ENCODE measurements around the gene ATG4B.
A peak's percentile ranks its signal among the peaks of the same experiment; 100 is the strongest.

ATG4B gene

GRCh38 chr2:241607162-241607885, 30.2 kb upstream of the ATG4B start:
- Mint-ChIP-seq H3K27ac (no peak overlapping the region), H3K27me3 (no peaks in the 10 kb centered on the region), H3K4me1 (ENCODE audit: low read depth) (peaks cover 10% of the 10 kb centered on the region), H3K9me3 (ENCODE audit: low read depth) (no peaks in the 10 kb centered on the region), H3K36me3 (no peaks in the 10 kb centered on the region), H3K4me3 (no peak overlapping the region)

GRCh38 chr2:241608881-241609280, 28.6 kb upstream of the ATG4B start:
- Mint-ChIP-seq H3K4me3 (peak overlapping the region; percentile 64), H3K27ac (peak overlapping the region; percentile 54), H3K36me3 (no peaks in the 10 kb centered on the region), H3K4me1 (ENCODE audit: low read depth) (peaks cover 10% of the 10 kb centered on the region), H3K27me3 (no peaks in the 10 kb centered on the region), H3K9me3 (ENCODE audit: low read depth) (no peaks in the 10 kb centered on the region)

- H3K4me1 Mint-ChIP-seq (ENCODE audit: low read depth), result peaks cover 17% of the 10 kb centered on the region
- no peaks in the 10 kb centered on the region for H3K27me3 Mint-ChIP-seq
- H3K36me3 Mint-ChIP-seq, result no peaks in the 10 kb centered on the region
- H3K9me3 Mint-ChIP-seq (ENCODE audit: low read depth), result no peaks in the 10 kb centered on the region
- H3K4me3 Mint-ChIP-seq, result peak overlapping the region; percentile 64
- peak overlapping the region; percentile 70 for H3K27ac Mint-ChIP-seq
Measured at GRCh38 chr2:241609859-241610793, 27.4 kb upstream of the ATG4B start.

- peaks cover 22% of the 10 kb centered on the region for H3K4me1 Mint-ChIP-seq (ENCODE audit: low read depth)
- no peaks in the 10 kb centered on the region for H3K27me3 Mint-ChIP-seq
- H3K4me3 Mint-ChIP-seq, result no peak overlapping the region
- no peaks in the 10 kb centered on the region for H3K36me3 Mint-ChIP-seq
- H3K9me3 Mint-ChIP-seq (ENCODE audit: low read depth), result no peaks in the 10 kb centered on the region
- H3K27ac Mint-ChIP-seq, result no peak overlapping the region
Measured at GRCh38 chr2:241611062-241611461, 26.4 kb upstream of the ATG4B start.

GRCh38 chr2:241612156-241613016, 25.1 kb upstream of the ATG4B start:
- Mint-ChIP-seq H3K27me3 (no peaks in the 10 kb centered on the region), H3K27ac (peak overlapping the region; percentile 37), H3K36me3 (no peaks in the 10 kb centered on the region), H3K4me1 (ENCODE audit: low read depth) (peaks cover 34% of the 10 kb centered on the region), H3K9me3 (ENCODE audit: low read depth) (no peaks in the 10 kb centered on the region), H3K4me3 (no peak overlapping the region)

GRCh38 chr2:241613017-241613780, 24.3 kb upstream of the ATG4B start:
- Mint-ChIP-seq H3K4me3 (no peak overlapping the region), H3K27ac (no peak overlapping the region), H3K27me3 (no peaks in the 10 kb centered on the region), H3K9me3 (ENCODE audit: low read depth) (no peaks in the 10 kb centered on the region), H3K4me1 (ENCODE audit: low read depth) (peaks cover 41% of the 10 kb centered on the region), H3K36me3 (peaks cover 2% of the 10 kb centered on the region)

- Mint-ChIP-seq H3K36me3 (peaks cover 2% of the 10 kb centered on the region), H3K4me1 (ENCODE audit: low read depth) (peaks cover 39% of the 10 kb centered on the region), H3K4me3 (no peak overlapping the region), H3K9me3 (ENCODE audit: low read depth) (no peaks in the 10 kb centered on the region), H3K27ac (no peak overlapping the region), H3K27me3 (no peaks in the 10 kb centered on the region)
Measured at GRCh38 chr2:241615041-241615440, 22.5 kb upstream of the ATG4B start.

GRCh38 chr2:241615522-241616052, 21.9 kb upstream of the ATG4B start:
- H3K27me3 Mint-ChIP-seq, result no peaks in the 10 kb centered on the region
- H3K36me3 Mint-ChIP-seq, result peaks cover 4% of the 10 kb centered on the region
- H3K4me1 Mint-ChIP-seq (ENCODE audit: low read depth), result peaks cover 43% of the 10 kb centered on the region
- peaks cover under 1% of the 10 kb centered on the region for H3K9me3 Mint-ChIP-seq (ENCODE audit: low read depth)
- H3K4me3 Mint-ChIP-seq, result peak overlapping the region; percentile 65
- peak overlapping the region; percentile 81 for H3K27ac Mint-ChIP-seq

- H3K27me3 Mint-ChIP-seq, result no peaks in the 10 kb centered on the region
- H3K4me1 Mint-ChIP-seq (ENCODE audit: low read depth), result peaks cover 48% of the 10 kb centered on the region
- peaks cover 3% of the 10 kb centered on the region for H3K9me3 Mint-ChIP-seq (ENCODE audit: low read depth)
- peak overlapping the region; percentile 65 for H3K4me3 Mint-ChIP-seq
- H3K36me3 Mint-ChIP-seq, result peaks cover 7% of the 10 kb centered on the region
- peak overlapping the region; percentile 93 for H3K27ac Mint-ChIP-seq
Measured at GRCh38 chr2:241616168-241617125, 21.0 kb upstream of the ATG4B start.

GRCh38 chr2:241617431-241618154, 19.9 kb upstream of the ATG4B start:
- H3K27ac Mint-ChIP-seq, result peak overlapping the region; percentile 93
- H3K27me3 Mint-ChIP-seq, result no peaks in the 10 kb centered on the region
- peaks cover 49% of the 10 kb centered on the region for H3K4me1 Mint-ChIP-seq (ENCODE audit: low read depth)
- H3K36me3 Mint-ChIP-seq, result peaks cover 7% of the 10 kb centered on the region
- peaks cover 3% of the 10 kb centered on the region for H3K9me3 Mint-ChIP-seq (ENCODE audit: low read depth)
- H3K4me3 Mint-ChIP-seq, result peak overlapping the region; percentile 88

GRCh38 chr2:241618296-241618805, 19.1 kb upstream of the ATG4B start:
- H3K27ac Mint-ChIP-seq, result peak overlapping the region; percentile 93
- peaks cover 7% of the 10 kb centered on the region for H3K36me3 Mint-ChIP-seq
- H3K27me3 Mint-ChIP-seq, result no peaks in the 10 kb centered on the region
- H3K4me1 Mint-ChIP-seq (ENCODE audit: low read depth), result peaks cover 49% of the 10 kb centered on the region
- H3K4me3 Mint-ChIP-seq, result peak overlapping the region; percentile 88
- H3K9me3 Mint-ChIP-seq (ENCODE audit: low read depth), result peaks cover 3% of the 10 kb centered on the region

GRCh38 chr2:241618829-241619228, 18.7 kb upstream of the ATG4B start:
- H3K27ac Mint-ChIP-seq, result peak overlapping the region; percentile 28
- peaks cover 49% of the 10 kb centered on the region for H3K4me1 Mint-ChIP-seq (ENCODE audit: low read depth)
- no peaks in the 10 kb centered on the region for H3K27me3 Mint-ChIP-seq
- no peak overlapping the region for H3K4me3 Mint-ChIP-seq
- H3K9me3 Mint-ChIP-seq (ENCODE audit: low read depth), result peaks cover 3% of the 10 kb centered on the region
- peaks cover 7% of the 10 kb centered on the region for H3K36me3 Mint-ChIP-seq
